Measurements from ENCODE around the gene CRYGS. TPM values are rescaled to one million over a fixed set of nuclear protein-coding genes. Genes with fewer than 3 reads are reported as not detected.

Gene CRYGS
- total RNA-seq, 4 donors from 2014 or later, result 0.42 to 2.3 (median 1.3) TPM

GRCh38 chr3:186515125-186515524 is 29.1 kb downstream of the CRYGS start:
- TF ChIP-seq CTCF (IDR thresholded peaks at IDR 0.05), result no peak
- no peak for DNase-seq (ENCODE audit: low spot score in 2 of 2)
- 61 to 74% methylated on average over 4 of the region's 4 CpGs for WGBS, 2 donors
- H3K4me3 ChIP-seq (ENCODE audit: low read depth, poor library complexity, severe bottlenecking), result no peak overlapping the region
- intact Hi-C loops (cut with DNase I; ENCODE audit: low total_unique reads), result no loop called here

- no peak for TF ChIP-seq CTCF (IDR thresholded peaks at IDR 0.05)
- TF ChIP-seq POLR2A (IDR thresholded peaks at IDR 0.05), result no peak
- 78 to 79% methylated on average over 3 of the region's 3 CpGs for WGBS, 2 donors
- DNase-seq (ENCODE audit: low spot score in 2 of 2), result no peak
- intact Hi-C loops (cut with DNase I; ENCODE audit: low total_unique reads), result no loop called here
- H3K4me3 ChIP-seq (ENCODE audit: low read depth, poor library complexity, severe bottlenecking), result no peak overlapping the region
These were observed 29.7 kb downstream of the CRYGS start for GRCh38 chr3:186514296-186515002.

GRCh38 chr3:186513386-186513785 is 30.8 kb downstream of the CRYGS start:
- H3K4me3 ChIP-seq (ENCODE audit: low read depth, poor library complexity, severe bottlenecking), result no peak overlapping the region
- intact Hi-C loops (cut with DNase I; ENCODE audit: low total_unique reads), result no loop called here
- 47 to 49% methylated on average over 5 of the region's 5 CpGs for WGBS, 2 donors
- TF ChIP-seq CTCF (IDR thresholded peaks at IDR 0.05), result no peak
- TF ChIP-seq POLR2A (IDR thresholded peaks at IDR 0.05), result no peak
- no peak for DNase-seq (ENCODE audit: low spot score in 2 of 2)

- WGBS, 2 donors, result 54 to 56% methylated on average over 9 of the region's 9 CpGs
- intact Hi-C loops (cut with DNase I; ENCODE audit: low total_unique reads), result no loop called here
- TF ChIP-seq CTCF (IDR thresholded peaks at IDR 0.05), result no peak
- TF ChIP-seq POLR2A (IDR thresholded peaks at IDR 0.05), result no peak
- H3K4me3 ChIP-seq (ENCODE audit: low read depth, poor library complexity, severe bottlenecking), result no peak overlapping the region
- no peak for DNase-seq (ENCODE audit: low spot score in 2 of 2)
These were observed 31.4 kb downstream of the CRYGS start for GRCh38 chr3:186512570-186513302.

- 68 to 69% methylated on average over 5 of the region's 5 CpGs for WGBS, 2 donors
- intact Hi-C loops (cut with DNase I; ENCODE audit: low total_unique reads), result no loop called here
These were observed 32.5 kb downstream of the CRYGS start for GRCh38 chr3:186511702-186512101.

More at GRCh38 chr3:186511702-186512101, 32.5 kb downstream of the CRYGS start:
- no peak for TF ChIP-seq POLR2A (IDR thresholded peaks at IDR 0.05)
- TF ChIP-seq CTCF (IDR thresholded peaks at IDR 0.05), result no peak
- no peak overlapping the region for H3K4me3 ChIP-seq (ENCODE audit: low read depth, poor library complexity, severe bottlenecking)
- DNase-seq (ENCODE audit: low spot score in 2 of 2), result no peak
